ENCODE measurements around the gene TYW5.

TYW5 gene

GRCh38 chr2:199973703-199974102, 18.4 kb upstream of the TYW5 start:
- no peak for DNase-seq (ENCODE audit: low spot score)

GRCh38 chr2:199972088-199972626, 16.9 kb upstream of the TYW5 start:
- no peak for DNase-seq (ENCODE audit: low spot score)

GRCh38 chr2:199968126-199968525, 12.8 kb upstream of the TYW5 start:
- no peak for DNase-seq (ENCODE audit: low spot score)

DNA sequence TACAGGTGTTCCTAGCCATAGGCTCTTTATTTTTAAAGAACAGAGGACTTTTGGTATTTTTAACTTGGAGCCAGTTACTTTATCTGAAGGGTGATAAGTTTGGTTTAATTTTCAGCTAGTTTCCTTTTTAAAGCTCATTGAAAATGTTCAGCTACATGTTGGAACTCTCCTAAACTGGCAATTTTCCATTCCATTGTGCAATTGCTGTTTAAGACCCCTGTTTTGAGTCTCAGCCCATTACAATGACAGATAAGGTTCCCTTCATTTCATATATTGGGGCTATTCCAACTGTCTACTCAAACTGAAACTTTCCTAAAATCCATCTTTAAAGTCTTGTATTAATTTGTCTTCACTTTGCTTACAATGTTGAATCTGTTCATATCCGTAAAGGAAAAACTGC, 11.7 kb upstream of the TYW5 start:
- DNase-seq (ENCODE audit: low spot score) = no peak

GRCh38 chr2:199966405-199966804, 11.1 kb upstream of the TYW5 start:
- no peak for DNase-seq (ENCODE audit: low spot score)

DNA sequence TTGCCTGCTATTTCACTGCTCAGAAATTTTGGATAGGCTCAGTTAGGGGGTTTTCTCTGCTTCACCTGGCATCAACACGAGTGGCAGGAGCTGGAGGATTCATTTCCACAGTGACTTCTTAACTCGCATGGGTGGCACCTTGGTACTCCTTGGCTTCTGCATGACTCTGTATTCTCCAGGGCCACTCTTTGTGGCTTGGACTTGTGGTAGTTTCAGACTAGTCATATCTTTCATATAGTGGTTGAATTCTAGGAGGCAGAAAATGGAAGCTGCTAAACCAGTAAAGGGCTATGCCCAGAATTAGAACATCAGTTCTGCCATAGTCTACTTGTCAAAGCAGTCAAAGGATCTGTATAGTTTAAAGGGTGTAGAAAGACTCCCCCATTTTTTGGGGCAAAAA, 6.9 kb upstream of the TYW5 start:
- no peak for DNase-seq (ENCODE audit: low spot score)

GRCh38 chr2:199958014-199958413, 2.7 kb upstream of the TYW5 start:
- no peak for DNase-seq (ENCODE audit: low spot score)

- DNase-seq (ENCODE audit: low spot score) = no peak
These were observed 730 bp upstream of the TYW5 start for GRCh38 chr2:199956062-199956380.

DNA sequence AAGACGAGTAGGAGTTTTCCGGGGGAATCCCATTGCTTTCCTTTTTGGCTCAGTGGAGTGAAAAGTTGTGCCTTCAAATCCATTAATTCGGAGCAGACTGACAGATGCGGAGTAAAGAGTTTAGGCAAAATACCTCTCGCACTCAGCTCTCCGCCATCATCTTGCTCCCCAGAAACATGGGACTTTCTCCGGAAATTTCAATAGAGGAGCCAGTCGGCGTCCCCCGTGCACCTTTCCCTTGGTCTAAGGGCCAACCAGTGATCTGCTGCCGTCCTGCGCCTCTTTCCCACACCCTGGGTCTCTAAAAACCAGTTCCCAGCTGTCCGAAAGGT, 318 bp downstream of the TYW5 start:
- DNase-seq (ENCODE audit: low spot score) = no peak

GRCh38 chr2:199951023-199951422, 4.3 kb downstream of the TYW5 start:
- no peak for DNase-seq (ENCODE audit: low spot score)

GRCh38 chr2:199950396-199950795, 4.9 kb downstream of the TYW5 start:
- DNase-seq (ENCODE audit: low spot score) = no peak

- no peak for DNase-seq (ENCODE audit: low spot score)
These were observed 8.5 kb downstream of the TYW5 start for GRCh38 chr2:199946836-199947235.

GRCh38 chr2:199946196-199946595, 9.1 kb downstream of the TYW5 start:
- DNase-seq (ENCODE audit: low spot score) = no peak

DNA sequence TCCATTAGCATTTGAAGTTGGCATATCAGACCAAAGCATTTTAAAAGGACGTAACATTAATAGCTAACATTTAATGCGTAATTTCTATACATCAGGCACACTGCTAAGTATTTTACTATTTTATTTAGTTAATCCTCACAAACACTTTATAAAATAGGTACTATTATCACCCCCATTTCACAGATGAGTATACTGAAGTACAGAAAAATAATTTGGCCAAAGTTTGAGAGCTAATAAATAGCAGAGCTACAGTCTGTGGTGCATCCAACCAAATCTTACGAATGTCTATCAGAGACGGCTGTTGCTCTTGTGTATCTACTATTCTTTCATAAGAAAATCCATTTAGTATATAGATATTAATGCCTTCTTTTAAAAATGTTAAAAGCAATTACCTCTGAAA, 11.9 kb downstream of the TYW5 start:
- no peak for DNase-seq (ENCODE audit: low spot score)

DNA sequence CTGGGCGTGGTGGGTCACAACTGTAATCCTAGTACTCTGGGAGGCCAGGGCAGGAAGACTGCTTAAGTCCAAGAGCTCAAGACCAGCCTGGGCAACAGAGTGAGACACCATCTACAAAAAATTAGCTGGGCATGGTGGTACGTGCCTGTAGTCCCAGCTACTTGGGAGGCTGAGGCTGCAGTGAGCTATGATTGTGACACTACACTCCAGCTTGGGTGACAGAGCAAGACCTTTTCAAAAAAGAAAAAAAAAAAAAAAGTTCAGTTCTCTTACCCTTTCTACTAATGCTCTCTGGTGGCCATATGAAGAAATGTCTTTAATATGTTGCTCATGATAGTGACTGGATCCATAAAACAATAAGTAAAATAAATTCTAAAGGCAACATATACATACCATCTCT, 14.9 kb downstream of the TYW5 start:
- no peak for DNase-seq (ENCODE audit: low spot score)

DNA sequence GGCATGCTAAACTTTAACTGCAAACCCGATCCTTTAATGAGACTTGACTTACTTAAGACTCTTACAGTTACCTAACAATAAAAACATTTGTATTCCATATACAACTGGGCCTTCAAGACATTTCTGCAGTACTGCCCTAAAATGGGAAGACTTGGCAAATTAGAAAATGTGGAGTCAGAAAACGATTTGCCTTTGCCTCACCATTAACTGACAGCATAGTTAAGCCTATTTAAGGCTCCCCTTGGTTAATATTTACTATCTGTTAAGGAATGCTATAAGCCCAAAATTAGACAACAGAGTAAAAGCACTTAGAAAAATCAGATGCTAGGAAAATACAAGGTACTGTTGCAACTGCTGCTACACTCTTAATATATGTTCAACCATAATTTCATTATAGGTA, 18.7 kb downstream of the TYW5 start:
- no peak for DNase-seq (ENCODE audit: low spot score)

DNA sequence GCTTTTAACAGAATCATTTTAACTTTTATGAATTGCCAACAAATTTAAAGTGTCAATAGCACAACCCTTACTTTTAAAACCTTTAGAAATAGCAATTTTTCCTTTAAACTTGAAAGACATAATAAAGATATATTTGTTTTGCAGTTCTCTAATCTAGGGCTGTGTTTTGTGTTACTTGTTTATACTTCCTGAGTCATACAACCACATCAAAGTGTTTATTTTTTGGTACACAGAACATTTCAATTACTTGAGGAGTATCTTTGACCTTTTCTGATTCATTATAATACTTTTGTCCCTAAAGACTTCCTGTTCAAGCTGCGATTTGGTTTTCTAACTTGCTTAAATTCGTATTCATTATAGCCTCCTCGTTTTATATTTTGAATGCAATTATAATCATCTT, 21.8 kb downstream of the TYW5 start:
- no peak for DNase-seq (ENCODE audit: low spot score)

- DNase-seq (ENCODE audit: low spot score) = no peak
These were observed 22.9 kb downstream of the TYW5 start for GRCh38 chr2:199932312-199932855.

GRCh38 chr2:199929262-199929661, 26.0 kb downstream of the TYW5 start:
- DNase-seq (ENCODE audit: low spot score) = no peak

DNA sequence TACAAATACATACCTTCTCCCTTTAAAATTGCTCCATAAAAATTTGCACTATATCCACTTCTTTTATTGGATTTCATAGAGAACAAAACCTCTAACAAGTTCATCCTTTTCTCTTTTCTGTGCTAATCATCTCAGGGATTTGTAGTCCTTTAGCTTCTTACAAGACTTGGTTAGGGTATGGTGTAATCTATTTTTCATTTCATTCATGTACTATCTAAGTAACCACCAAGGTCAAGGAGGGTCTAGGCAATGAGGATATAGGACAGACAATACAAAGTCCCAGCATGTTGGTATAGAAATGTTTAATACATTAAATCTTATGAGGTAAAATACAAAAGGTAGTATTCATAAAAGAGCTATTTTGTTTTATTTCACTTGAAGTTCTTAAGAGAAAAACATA, 26.7 kb downstream of the TYW5 start:
- no peak for DNase-seq (ENCODE audit: low spot score)

- DNase-seq (ENCODE audit: low spot score) = no peak
These were observed 27.1 kb downstream of the TYW5 start for GRCh38 chr2:199928226-199928625.

GRCh38 chr2:199926806-199927205, 28.5 kb downstream of the TYW5 start:
- no peak for DNase-seq (ENCODE audit: low spot score)

DNA sequence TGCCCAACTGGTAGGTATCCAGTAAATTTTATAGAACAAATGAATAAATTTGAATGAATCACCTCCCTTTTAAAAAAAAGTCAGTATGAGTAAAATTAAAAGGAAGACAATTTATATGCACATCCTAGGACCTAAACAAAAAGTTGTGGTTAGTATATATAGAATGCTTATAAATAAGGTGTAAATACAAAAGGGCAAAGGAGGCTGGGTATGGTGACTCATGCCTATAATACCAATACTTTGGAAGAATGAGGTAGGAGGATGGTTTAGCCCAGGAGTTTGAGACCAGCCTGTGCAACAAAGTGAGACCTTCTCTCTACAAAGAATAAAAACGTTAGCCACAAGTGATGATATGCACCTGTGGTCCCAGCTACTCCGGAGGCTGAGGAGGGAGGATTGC, 31.4 kb downstream of the TYW5 start:
- no peak for DNase-seq (ENCODE audit: low spot score)

GRCh38 chr2:199922856-199923255, 32.4 kb downstream of the TYW5 start:
- DNase-seq (ENCODE audit: low spot score) = no peak

DNA sequence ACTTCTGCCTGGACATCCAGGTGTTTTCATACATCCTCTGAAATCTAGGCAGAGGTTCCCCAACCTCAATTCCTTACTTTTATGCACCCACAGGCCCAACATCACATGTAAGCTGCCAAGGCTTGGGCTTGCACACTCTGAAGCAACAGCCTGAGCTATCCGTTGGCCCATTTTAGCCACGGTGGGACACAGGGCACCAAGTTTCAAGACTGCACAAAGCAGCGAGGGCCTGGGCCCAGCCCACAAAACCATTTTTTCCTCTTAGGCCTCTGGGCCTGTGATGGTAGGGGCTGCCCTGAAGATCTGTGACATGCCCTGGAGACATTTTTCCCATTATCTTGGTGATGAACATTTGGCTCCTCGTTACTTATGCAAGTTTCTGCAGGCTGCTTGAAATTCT, 38.3 kb downstream of the TYW5 start:
- no peak for DNase-seq (ENCODE audit: low spot score)

Measured in CD4-positive, alpha-beta T cell treated with Interleukin-15 for 4 hours (primary cell).